Stimulated activated CD4-positive, alpha-beta T cell treated with anti-CD3 and anti-CD28 coated beads, Interleukin-2, amount 100 ng/mL, for 4 hours (primary cell): ENCODE measurements around the gene CD5L.

Experiments
- DNase-seq: peaks from one replicate; pipeline ENCODE4 v3.0.0-alpha.2; 2020; ENCODE audit warnings: low read depth

Gene CD5L

GRCh38 chr1:157813269-157813668, 28.3 kb downstream of the CD5L start:
- DNase-seq, result no peak

DNA sequence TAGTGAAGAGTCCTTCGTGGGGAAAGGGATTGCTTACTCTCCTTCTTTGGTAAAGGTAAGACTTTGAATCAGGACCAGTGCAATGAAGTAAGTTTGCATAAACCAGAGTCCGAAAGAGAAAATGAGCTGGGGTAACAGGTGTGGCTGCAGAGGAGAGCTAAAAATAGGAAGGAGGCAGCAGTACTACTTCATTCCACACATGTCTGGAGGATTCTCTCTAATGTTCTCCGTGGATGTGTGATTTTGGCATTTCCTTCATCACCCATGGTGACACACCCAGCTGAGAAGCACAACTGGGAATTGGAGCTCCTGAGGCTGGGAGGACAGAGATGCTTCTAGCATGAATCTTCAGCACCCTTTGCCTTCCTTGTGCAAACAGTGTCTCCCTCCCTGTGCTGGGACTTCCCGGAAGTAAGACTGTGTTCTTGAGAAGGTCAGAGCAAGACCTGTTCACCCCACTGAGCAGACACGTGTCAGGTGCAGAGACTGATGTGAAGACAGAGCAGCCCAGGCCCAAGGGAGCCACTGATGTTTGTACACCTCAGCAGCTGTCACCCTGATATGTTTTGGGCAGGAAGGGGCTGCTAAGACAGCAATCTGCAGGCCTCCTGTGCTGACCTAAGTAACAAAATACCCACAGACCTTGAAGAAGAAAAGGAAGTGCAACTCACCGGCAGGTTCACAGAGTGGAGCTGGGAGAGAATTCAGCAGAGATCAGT, 35.0 kb downstream of the CD5L start:
- no peak for DNase-seq

GRCh38 chr1:157803851-157804250, 37.8 kb downstream of the CD5L start:
- no peak for DNase-seq

DNA sequence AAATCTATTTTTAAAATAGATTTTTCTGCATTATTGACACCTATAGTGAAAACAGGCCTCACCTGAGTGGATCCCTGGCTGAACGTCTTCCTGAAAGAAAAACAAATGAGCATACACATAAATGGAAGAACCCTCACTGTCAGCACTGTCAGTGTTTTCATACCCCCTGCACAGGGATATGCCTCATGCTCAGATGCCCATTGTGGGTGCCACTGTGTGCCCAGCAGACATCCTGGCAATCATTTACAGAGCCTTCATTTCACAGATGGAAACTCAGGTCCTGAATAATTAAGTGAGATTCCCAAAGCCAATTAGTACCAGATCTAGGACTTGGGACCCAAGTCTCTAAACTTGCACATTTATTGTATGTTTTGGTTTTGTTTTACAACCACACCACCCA, 41.6 kb downstream of the CD5L start:
- no peak for DNase-seq

DNA sequence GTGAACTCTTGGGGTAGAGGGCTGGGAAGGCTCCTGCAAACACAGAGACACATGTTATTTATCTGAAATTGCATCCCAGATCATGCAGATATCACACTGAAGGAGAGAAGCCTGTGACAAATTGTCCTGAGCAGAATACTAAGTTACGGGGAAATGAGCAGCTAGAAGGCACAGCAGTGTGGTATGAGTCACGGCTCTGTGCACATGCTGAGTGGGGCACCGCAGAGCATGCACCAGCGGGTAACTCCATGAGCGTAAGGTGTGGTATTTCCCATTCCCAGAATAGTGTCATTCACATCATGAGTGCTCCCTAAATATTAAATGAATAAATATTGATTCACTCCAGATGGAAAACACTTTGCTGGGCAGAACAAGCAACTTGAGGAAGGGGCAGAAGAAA, 43.4 kb downstream of the CD5L start:
- DNase-seq, result no peak

DNA sequence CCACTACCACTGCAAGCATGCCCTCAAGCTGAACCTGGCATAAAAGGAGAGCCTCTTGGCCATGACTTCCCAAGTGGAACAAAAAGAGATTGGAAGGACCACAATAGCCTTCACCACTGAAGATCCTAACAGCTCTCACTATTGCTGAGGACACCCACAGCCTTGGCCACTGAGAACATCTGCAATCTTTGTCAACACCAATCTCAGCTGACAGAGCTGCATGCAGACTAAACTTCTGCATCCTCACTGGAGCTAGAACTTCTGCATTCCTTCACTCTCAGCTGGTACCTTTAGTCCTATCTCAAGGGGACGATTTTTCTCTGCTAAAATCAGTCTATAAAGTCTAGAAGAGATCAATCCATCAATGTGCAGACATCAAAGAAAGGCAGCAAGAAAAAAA, 56.4 kb downstream of the CD5L start:
- no peak for DNase-seq

- no peak for DNase-seq
Observed at GRCh38 chr1:157784801-157785200, 56.8 kb downstream of the CD5L start.

DNA sequence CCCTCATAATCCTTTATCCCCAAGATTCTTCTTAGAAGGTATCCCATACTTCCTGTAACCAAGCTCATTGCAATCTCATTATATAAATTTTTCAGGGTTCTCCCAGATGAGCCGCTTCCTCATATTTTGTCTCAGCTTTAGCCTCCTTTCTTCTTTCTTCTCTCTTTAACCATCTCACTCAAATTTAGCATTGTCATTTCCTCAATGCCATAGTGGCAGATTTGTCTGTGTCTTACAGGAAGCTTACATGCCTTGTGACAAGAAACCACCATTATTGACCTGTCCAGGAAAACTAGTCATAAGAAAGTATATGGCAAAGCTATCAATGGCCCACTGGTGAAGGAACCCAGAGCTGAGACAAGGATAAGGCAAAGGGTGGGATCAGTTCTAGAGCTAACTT, 58.7 kb downstream of the CD5L start:
- no peak for DNase-seq

DNA sequence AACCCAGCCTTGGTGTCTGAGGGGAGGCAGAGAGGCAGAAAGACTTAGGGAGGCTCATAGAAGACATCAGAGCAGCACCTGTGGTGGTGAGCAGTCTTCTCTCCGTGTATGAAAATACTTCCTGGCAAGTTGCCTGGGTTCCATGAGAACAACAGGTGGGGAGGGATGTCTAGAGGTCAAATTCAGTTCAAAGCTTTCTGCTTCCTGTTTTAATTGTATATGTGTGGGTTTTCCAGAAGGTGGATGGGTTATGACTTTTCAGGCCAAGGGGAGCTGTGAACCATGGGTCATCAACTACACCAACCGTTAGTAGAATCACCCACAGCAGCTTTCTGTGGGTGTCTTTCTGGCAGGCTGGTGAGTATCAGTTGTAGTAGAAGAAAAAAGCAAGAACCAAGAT, 60.6 kb downstream of the CD5L start:
- DNase-seq, result no peak
